ENCODE measurements around the gene CPNE8.

Gene CPNE8

GRCh38 chr12:38905480-38906351, at the start of gene CPNE8:
Gene CPNE8, minus strand, starts transcription at chr12:38905591. Its CDS starts 57 bp downstream, at chr12:38905534.
- DNase-seq: no peak

GRCh38 chr12:38954238-38954873, 49.0 kb upstream of the CPNE8 start:
- no peak for DNase-seq

GRCh38 chr12:38949363-38949762, 44.0 kb upstream of the CPNE8 start:
- no peak for DNase-seq

- no peak for DNase-seq
Observed at GRCh38 chr12:38934686-38935085, 29.3 kb upstream of the CPNE8 start.

- no peak for DNase-seq
Observed at GRCh38 chr12:38934078-38934584, 28.7 kb upstream of the CPNE8 start.

- no peak for DNase-seq
Observed at GRCh38 chr12:38932320-38932719, 26.9 kb upstream of the CPNE8 start.

GRCh38 chr12:38931461-38931860, 26.1 kb upstream of the CPNE8 start:
- no peak for DNase-seq

GRCh38 chr12:38930990-38931389, 25.6 kb upstream of the CPNE8 start:
- no peak for DNase-seq

- DNase-seq: no peak
Observed at GRCh38 chr12:38926501-38926900, 21.1 kb upstream of the CPNE8 start.

GRCh38 chr12:38921025-38921677, 15.8 kb upstream of the CPNE8 start:
- peak; percentile 32 for DNase-seq

- DNase-seq: no peak
Observed at GRCh38 chr12:38919191-38919590, 13.8 kb upstream of the CPNE8 start.

GRCh38 chr12:38915429-38916182, 10.2 kb upstream of the CPNE8 start:
- DNase-seq: no peak

- DNase-seq: no peak
Observed at GRCh38 chr12:38912116-38912515, 6.7 kb upstream of the CPNE8 start.

- no peak for DNase-seq
Observed at GRCh38 chr12:38911611-38912010, 6.2 kb upstream of the CPNE8 start.

- no peak for DNase-seq
Observed at GRCh38 chr12:38907201-38907923, 2.0 kb upstream of the CPNE8 start.

GRCh38 chr12:38906482-38907200, 1.2 kb upstream of the CPNE8 start:
- peak; percentile 39 for DNase-seq

- no peak for DNase-seq
Observed at GRCh38 chr12:38904537-38905479, 583 bp downstream of the CPNE8 start.

GRCh38 chr12:38903596-38903995, 1.8 kb downstream of the CPNE8 start:
- DNase-seq: no peak

- DNase-seq: no peak
Observed at GRCh38 chr12:38898001-38898684, 7.2 kb downstream of the CPNE8 start.

- DNase-seq: no peak
Observed at GRCh38 chr12:38895446-38895845, 9.9 kb downstream of the CPNE8 start.

Measured in NCI-H146 (cell line).